Heart right ventricle (tissue), 16 donors: ENCODE measurements around the gene WBP1. TPM values are rescaled to one million over a fixed set of nuclear protein-coding genes. Genes with fewer than 3 reads are reported as not detected.

Source experiments
- ATAC-seq, 8 donors: fragments of 200-7000 bp; cut with Tn5 transposase; one replicate each; pipeline ENCODE4 v1.9.1; 2020; ENCODE audit warnings: mild to moderate bottlenecking in 8 of 8, moderate library complexity in 8 of 8, moderate number of reproducible peaks in 1 of 8
- DNase-seq, 2 donors: peaks; one replicate each; pipeline ENCODE4 v3.0.0-alpha.2; 2020
- H3K27ac ChIP-seq, 10 donors: fragments of 200-600 bp; sonication (generic) in 2 of 10; one replicate each; pipeline versions ENCODE4 v1.5.0 to v1.8.0; 2020 to 2022; ENCODE audit warnings: mild to moderate bottlenecking in 3 of 10
- H3K27me3 ChIP-seq, 7 donors: fragments of 200-600 bp; one replicate each; pipeline ENCODE4 v1.8.0; 2021 to 2022; ENCODE audit warnings: mild to moderate bottlenecking in 2 of 7
- H3K36me3 ChIP-seq, 9 donors: fragments of 200-600 bp; sonication (generic) in 1 of 9; one replicate each; pipeline versions ENCODE4 v1.5.0 to v1.8.0; 2020 to 2022; ENCODE audit warnings: mild to moderate bottlenecking in 2 of 9
- H3K4me1 ChIP-seq, 9 donors: fragments of 200-600 bp; sonication (generic) in 1 of 9; one replicate each; pipeline versions ENCODE4 v1.5.0 to v1.8.0; 2020 to 2022; ENCODE audit warnings: mild to moderate bottlenecking in 4 of 9
- H3K4me3 ChIP-seq, 10 donors: fragments of 200-600 bp; sonication (generic) in 2 of 10; one replicate each; pipeline versions ENCODE4 v1.5.0 to v1.8.0; 2020 to 2022; ENCODE audit warnings: mild to moderate bottlenecking in 7 of 10, moderate library complexity in 2 of 10
- H3K9me3 ChIP-seq, 11 donors: fragments of 200-600 bp in 10 of 11; sonication (generic) in 2 of 11; one replicate each; pipeline versions ENCODE4 v1.5.0 to v1.8.0; 2013 to 2022; ENCODE audit warnings: mild to moderate bottlenecking in 2 of 11, control low read depth in 1 of 11, moderate library complexity in 1 of 11
- CTCF ChIP-seq, 9 donors: fragments of 200-600 bp; sonication (generic) in 2 of 9; IDR thresholded peaks; one replicate each; pipeline versions ENCODE4 v1.5.0 to v1.8.0; 2021 to 2022; ENCODE audit warnings: antibody characterized with exemption in 9 of 9, mild to moderate bottlenecking in 5 of 9, moderate library complexity in 1 of 9
- WGBS, 2 donors: extraction: QIAGEN DNeasy Blood & Tissue Kit; methylation state at CpG; one replicate each; pipeline ENCODE4 v1.1.7; 2013; ENCODE audit warnings: inconsistent platforms in 1 of 2; 5-methylcytosine and 5-hydroxymethylcytosine counted together
- intact Hi-C, 10 donors: fragments of 100-400 bp; cut with DNase I; formaldehyde crosslinking; loops; one replicate each; pipeline versions ENCODE4 v1.11.1 to v1.14.2; 2022
- polyA plus RNA-seq, 2 donors: library from polyadenylated mRNA; stranded (reverse); fragments of 200-250 nt; gene quantifications; one replicate each; pipeline ENCODE4 v1.2.3, GENCODE V29; 2013
- total RNA-seq, 10 donors: library from RNA; stranded (reverse); fragmentation: NEBNext Ultra II Directional in 3 of 10; extraction: Animal tissue kit (Norgen Biotek cat#: 25700) in 3 of 10; gene quantifications; one replicate each; pipeline versions ENCODE4 v1.2.1 to v1.2.4, GENCODE V29; 2021 to 2023
- donor health status: Arrhythmogenic right ventricular cardiomyopathy.
- donor health status: ischemic (EF 13 %, LVEDD 7.1; RV severe dilation, severe dysfunction).
- donor health status: healthy with polysubstance abuse.
- donor health status: DM: no; HTN: yes; CAD: no.
- donor health status: DM: no; HTN: no; CAD: no.
- donor health status: ischemic (EF 25% LVEDD 6.9; RV normal size, moderate dysfunction).
- donor health status: ischemic (EF 25% LVEDD 5.7; RV mildly dilated, moderate dysfunction).
- donor health status: healthy.
- donor health status: DM: yes; HTN: yes; CAD: no.
- donor health status: Ischemic cardiomyopathy.
- donor health status: ischemic (EF 35%, LVEDD 5.7; RV mildly dilated, moderate dysfunction).
- donor health status: nonischemic (EF 11% LVEDD 7.7; RV severe dilation, severe dysfunction).
- donor health status: DM: yes; HTN: yes; CAD: no.
- donor health status: PGD.
- donor health status: ischemic (EF 29% LVEDD 5.4; RV normal size, mild dysfunction).
- donor health status: nonischemic (EF 23%, LVEDD 6.1; RV moderate dilation, normal function).

WBP1 gene
- total and polyA plus RNA-seq, 12 donors: 34.8 to 59.8 (median 45.8) TPM

DNA sequence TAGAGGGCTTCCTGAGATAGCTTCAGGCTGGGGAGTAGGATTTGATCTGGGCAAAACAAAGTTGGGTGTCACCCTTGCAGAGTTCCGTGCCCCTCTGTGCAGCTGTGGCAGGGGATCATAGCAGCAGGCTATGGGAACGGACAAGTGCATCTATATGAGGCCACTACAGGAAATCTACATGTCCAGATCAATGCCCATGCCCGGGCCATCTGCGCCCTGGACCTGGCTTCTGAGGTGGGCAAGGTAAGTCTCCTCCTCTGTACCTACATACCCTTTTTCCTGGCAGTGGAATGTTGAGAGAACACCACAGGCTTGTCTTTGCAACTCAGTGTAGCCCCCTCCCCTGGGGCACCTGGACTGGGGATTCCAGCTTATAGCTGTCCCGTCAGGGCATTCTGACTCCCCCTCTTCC lies 33.2 kb upstream of the WBP1 start:
- WGBS, 2 donors: 79% methylated on average over 5 of the region's 5 CpGs
- H3K4me1 ChIP-seq: peaks cover 0 to 19% (median 15%) of the 10 kb centered on the region in 9 donors
- no peak overlapping the region for H3K4me3 ChIP-seq
- ATAC-seq (no peak), DNase-seq (no peak)
- H3K9me3 ChIP-seq: no peaks in the 10 kb centered on the region
- no peak for TF ChIP-seq CTCF (IDR thresholded peaks at IDR 0.05)
- H3K27me3 ChIP-seq: no peaks in the 10 kb centered on the region
- no peak overlapping the region for H3K27ac ChIP-seq
- intact Hi-C loops: no loop called here
- peaks cover 0 to 56% (median 40%) of the 10 kb centered on the region in 9 donors for H3K36me3 ChIP-seq

- ATAC-seq (no peak), DNase-seq (no peak)
- 84 to 85% methylated on average over 7 of the region's 7 CpGs for WGBS, 2 donors
- no peak for TF ChIP-seq CTCF (IDR thresholded peaks at IDR 0.05)
- intact Hi-C loops: no loop called here
- Histone ChIP-seq H3K27me3 (no peaks in the 10 kb centered on the region), H3K36me3 (peaks cover 0 to 62% (median 45%) of the 10 kb centered on the region in 9 donors), H3K4me3 (no peak overlapping the region), H3K4me1 (peaks cover 0 to 17% (median 14%) of the 10 kb centered on the region in 9 donors), H3K9me3 (no peaks in the 10 kb centered on the region), H3K27ac (no peak overlapping the region)
Observed at GRCh38 chr2:74425523-74425922, 32.7 kb upstream of the WBP1 start.

GRCh38 chr2:74426181-74426758 lies 32.0 kb upstream of the WBP1 start:
- peaks cover 0 to 69% (median 50%) of the 10 kb centered on the region in 9 donors for H3K36me3 ChIP-seq
- no peak overlapping the region for H3K4me3 ChIP-seq
- WGBS, 2 donors: 68 to 84% methylated on average over 14 of the region's 14 CpGs
- ATAC-seq (no peak), DNase-seq (no peak)
- H3K27ac ChIP-seq: no peak overlapping the region
- H3K9me3 ChIP-seq: no peaks in the 10 kb centered on the region
- no peaks in the 10 kb centered on the region for H3K27me3 ChIP-seq
- TF ChIP-seq CTCF (IDR thresholded peaks at IDR 0.05): no peak
- intact Hi-C loops: no loop called here
- H3K4me1 ChIP-seq: peaks cover 0 to 10% (median 7%) of the 10 kb centered on the region in 9 donors

DNA sequence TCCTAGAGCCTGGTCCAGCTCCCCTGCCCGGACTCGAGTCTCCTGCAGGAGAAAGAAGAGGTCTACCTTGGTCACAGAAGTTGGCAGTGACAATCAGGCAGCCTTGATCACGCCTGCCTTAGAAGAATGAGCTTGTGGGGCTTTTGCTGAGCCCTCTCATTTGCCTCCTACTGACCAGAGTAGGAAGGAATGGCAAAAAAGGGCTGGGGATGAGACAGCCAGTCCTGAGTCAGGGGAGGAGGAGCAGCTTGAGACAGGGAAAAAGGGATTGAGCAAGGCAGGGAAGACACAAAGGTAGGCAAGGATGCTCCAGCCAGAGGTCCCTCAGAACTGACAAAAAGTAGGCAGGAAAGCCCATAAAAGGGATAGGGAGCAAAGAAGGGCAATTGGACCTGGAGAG lies 30.7 kb upstream of the WBP1 start:
- H3K36me3 ChIP-seq: peaks cover 0 to 82% (median 55%) of the 10 kb centered on the region in 9 donors
- intact Hi-C loops: no loop called here
- DNase-seq: no peak
- H3K4me1 ChIP-seq: no peaks in the 10 kb centered on the region
- H3K27me3 ChIP-seq: no peaks in the 10 kb centered on the region
- H3K4me3 ChIP-seq: no peak overlapping the region
- no peak for ATAC-seq
- H3K27ac ChIP-seq: no peak overlapping the region
- no peak for TF ChIP-seq CTCF (IDR thresholded peaks at IDR 0.05)
- no peaks in the 10 kb centered on the region for H3K9me3 ChIP-seq
- WGBS, 2 donors: 83 to 94% methylated on average over 3 of the region's 3 CpGs
